ENCODE results near the gene PPP1R14C.

DNA sequence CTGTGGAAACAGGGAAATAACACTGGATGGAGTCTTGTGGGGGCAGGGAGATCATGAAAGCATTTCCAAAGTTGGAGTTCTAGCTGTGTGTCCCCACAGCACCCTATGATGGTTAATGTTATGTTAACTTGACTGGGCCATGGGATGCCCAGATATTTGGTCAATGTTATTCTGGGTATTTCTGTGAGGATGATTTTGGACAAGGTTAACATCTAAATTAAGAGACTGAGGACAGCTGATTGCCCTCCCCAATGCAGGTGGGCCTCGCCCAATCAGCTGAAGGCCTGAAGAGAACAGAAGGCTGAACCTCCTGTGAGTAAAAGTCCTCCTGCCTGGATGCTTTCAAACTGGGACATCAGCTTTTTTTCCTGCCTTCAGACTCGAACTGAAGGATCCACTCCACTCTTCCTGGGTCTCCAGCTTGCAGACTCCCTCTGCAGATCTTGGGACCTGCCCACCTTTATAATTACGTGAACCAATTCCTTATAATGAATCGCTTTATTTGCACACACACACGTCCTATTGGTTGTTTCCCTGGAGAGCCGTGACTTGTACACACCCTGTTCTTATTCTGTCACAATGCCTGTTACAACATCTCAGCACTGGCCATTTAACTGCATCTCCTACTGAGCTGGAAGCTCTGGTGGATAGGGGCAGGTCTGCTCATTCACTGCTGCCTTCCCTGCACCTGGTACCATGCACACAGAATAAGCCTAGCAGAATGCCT, 126.4 kb downstream of the PPP1R14C start:
- TF ChIP-seq POLR2A (IDR thresholded peaks at IDR 0.05; ENCODE audit: low read length) (no peak), SMC3 (IDR thresholded peaks at IDR 0.05) (no peak), CHD2 (IDR thresholded peaks at IDR 0.05; ENCODE audit: low read length, partially characterized antibody) (no peak), POLR2AphosphoS2 (conservative IDR thresholded peaks at IDR 0.05; ENCODE audit: low read length) (no peak)
- TF ChIP-seq, protein P1, sequence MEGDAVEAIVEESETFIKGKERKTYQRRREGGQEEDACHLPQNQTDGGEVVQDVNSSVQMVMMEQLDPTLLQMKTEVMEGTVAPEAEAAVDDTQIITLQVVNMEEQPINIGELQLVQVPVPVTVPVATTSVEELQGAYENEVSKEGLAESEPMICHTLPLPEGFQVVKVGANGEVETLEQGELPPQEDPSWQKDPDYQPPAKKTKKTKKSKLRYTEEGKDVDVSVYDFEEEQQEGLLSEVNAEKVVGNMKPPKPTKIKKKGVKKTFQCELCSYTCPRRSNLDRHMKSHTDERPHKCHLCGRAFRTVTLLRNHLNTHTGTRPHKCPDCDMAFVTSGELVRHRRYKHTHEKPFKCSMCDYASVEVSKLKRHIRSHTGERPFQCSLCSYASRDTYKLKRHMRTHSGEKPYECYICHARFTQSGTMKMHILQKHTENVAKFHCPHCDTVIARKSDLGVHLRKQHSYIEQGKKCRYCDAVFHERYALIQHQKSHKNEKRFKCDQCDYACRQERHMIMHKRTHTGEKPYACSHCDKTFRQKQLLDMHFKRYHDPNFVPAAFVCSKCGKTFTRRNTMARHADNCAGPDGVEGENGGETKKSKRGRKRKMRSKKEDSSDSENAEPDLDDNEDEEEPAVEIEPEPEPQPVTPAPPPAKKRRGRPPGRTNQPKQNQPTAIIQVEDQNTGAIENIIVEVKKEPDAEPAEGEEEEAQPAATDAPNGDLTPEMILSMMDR (IDR thresholded peaks at IDR 0.05) = no peak
